Panc1 (cell line): Measurements from ENCODE around the gene TARBP2. TPM values are rescaled to one million over a fixed set of nuclear protein-coding genes. Genes with fewer than 3 reads are reported as not detected.
"Not testable (repeated sequence)": the region's sequence is repeated elsewhere in the genome, so short reads cannot be mapped to it uniquely, and the experiment has no call there.

Experiments
- ATAC-seq: fragments of 200-7000 bp; cut with Tn5 transposase; 2 replicates; pipeline ENCODE4 v1.9.1; 2020; ENCODE audit warnings: mild to moderate bottlenecking, moderate library complexity
- BruUV-seq: library from RNA; stranded (reverse); fragments of 400-500 nt; replicated peaks from 2 replicates; lab custom pipeline; 2021; lab: Mats Ljungman, UMichigan
- CTCF ChIA-PET: fragments of 300-600 bp; sonication (Branson Sonifier 250); formaldehyde crosslinking; loops from one replicate; lab custom pipeline; 2022; ENCODE audit warnings: antibody characterized with exemption; lab: Charles Lee
- POLR2A ChIA-PET: fragments of 300-600 bp; sonication (Branson Sonifier 250); formaldehyde crosslinking; loops from one replicate; lab custom pipeline; 2022; ENCODE audit warnings: antibody characterized with exemption; lab: Charles Lee
- DNase-seq: peaks from one replicate; pipeline ENCODE4 v3.0.0-alpha.2; 2010; ENCODE audit warnings: low read depth, low spot score
- H3K27ac ChIP-seq: 2 replicates; pipeline ENCODE4 v1.5.1; 2011; ENCODE audit warnings: mild to moderate bottlenecking, low read length, inconsistent platforms
- H3K27me3 ChIP-seq: fragments of 200-500 bp; sonication (Bioruptor generic); 2 replicates; pipeline ENCODE4 v1.6.0; 2014; ENCODE audit warnings: low read length, inconsistent platforms; ENCODE audit not compliant: control insufficient read depth, insufficient read depth
- H3K36me3 ChIP-seq: fragments of 200-500 bp; sonication (Bioruptor generic); 2 replicates; pipeline ENCODE4 v1.5.1; 2014; ENCODE audit warnings: inconsistent platforms, mild to moderate bottlenecking, low read length, moderate library complexity; ENCODE audit not compliant: control insufficient read depth, insufficient read depth
- H3K4me1 ChIP-seq: 2 replicates; pipeline ENCODE4 v1.5.1; 2011; ENCODE audit warnings: inconsistent platforms, mild to moderate bottlenecking, low read length, moderate library complexity; ENCODE audit not compliant: control insufficient read depth, insufficient read depth
- H3K4me3 ChIP-seq, 2 experiments: 2 replicates each; pipeline ENCODE4 v1.5.1; 2011 to 2012; ENCODE audit warnings: low read depth in 2 of 2, low read length in 2 of 2, mild to moderate bottlenecking in 2 of 2, inconsistent platforms in 1 of 2, moderate library complexity in 1 of 2
- H3K9me3 ChIP-seq: fragments of 200-500 bp; sonication (Bioruptor generic); 2 replicates; pipeline ENCODE4 v1.5.1; 2014; ENCODE audit warnings: low read depth, mild to moderate bottlenecking, inconsistent platforms, low read length, moderate library complexity; ENCODE audit not compliant: control insufficient read depth, insufficient read depth
- POLR2AphosphoS5 ChIP-seq: IDR thresholded peaks from 2 replicates; pipeline ENCODE4 v1.6.1; 2012; ENCODE audit warnings: mild to moderate bottlenecking, low read depth, low read length, moderate library complexity
- SIN3A ChIP-seq: IDR thresholded peaks from 2 replicates; pipeline ENCODE4 v1.6.1; 2012; ENCODE audit warnings: low read depth, mild to moderate bottlenecking, low read length, moderate library complexity, borderline replicate concordance; ENCODE audit not compliant: insufficient read depth
- TCF7L2 ChIP-seq: IDR thresholded peaks from 2 replicates; pipeline ENCODE4 v1.6.1; 2011; ENCODE audit warnings: mild to moderate bottlenecking, low read depth, low read length, inconsistent platforms
- in situ Hi-C: cut with HindIII; loops from 2 replicates; pipeline ENCODE4 v1.10.0; 2016; ENCODE audit warnings: low sequenced_read_pairs, low pct_unique_long_range_greater_than_20kb
- intact Hi-C: fragments of 100-400 bp; cut with micrococcal nuclease; formaldehyde crosslinking; loops from one replicate; pipeline ENCODE4 v1.10.0; 2022; ENCODE audit not compliant: unreplicated experiment
- total RNA-seq: library from RNA; stranded (reverse); gene quantifications from one replicate; pipeline ENCODE4 v1.2.1, GENCODE V29; 2021; ENCODE audit not compliant: unreplicated experiment
- TF ChIP-seq, protein P1 (sequence below): fragments of 450-650 bp; IDR thresholded peaks from 2 replicates; pipeline ENCODE4 v1.5.1; 2017; ENCODE audit warnings: mild to moderate bottlenecking
- TF ChIP-seq, protein P2 (sequence below), 2 experiments: IDR thresholded peaks; 2 replicates each; pipeline ENCODE4 v1.6.1; 2011 to 2012; ENCODE audit warnings: low read depth in 2 of 2, control low read depth in 1 of 2, low read length in 1 of 2, mild to moderate bottlenecking in 1 of 2, moderate library complexity in 1 of 2; ENCODE audit not compliant: insufficient read depth in 1 of 2

TARBP2 gene
- total RNA-seq, 1 experiment from 2014 or later, result 67.3 TPM

DNA sequence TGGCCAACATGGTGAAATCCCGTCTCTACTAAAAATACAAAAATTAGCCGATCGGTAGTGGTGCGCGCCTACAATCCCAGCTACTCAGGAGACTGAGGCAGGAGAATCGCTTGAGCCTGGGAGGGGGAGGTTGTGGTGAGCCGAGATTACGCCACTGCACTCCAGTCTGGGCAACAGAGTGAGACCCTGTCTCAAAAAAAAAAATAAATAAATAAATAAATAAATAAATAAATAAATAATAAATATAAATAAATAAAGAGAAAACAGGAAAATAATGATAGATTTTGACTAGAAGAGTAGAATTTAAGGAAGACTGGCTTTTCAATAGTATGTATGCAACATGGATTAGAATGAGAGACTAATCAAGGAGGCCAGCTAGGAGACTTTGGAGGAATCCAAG is 49.0 kb downstream of the TARBP2 start:
- H3K27me3 ChIP-seq, H3K4me3 ChIP-seq, POLR2A ChIA-PET, intact Hi-C loops, CTCF ChIA-PET, in situ Hi-C loops, BruUV-seq, ATAC-seq, DNase-seq, H3K9me3 ChIP-seq, H3K27ac ChIP-seq, H3K4me1 ChIP-seq, H3K36me3 ChIP-seq: not testable (repeated sequence)

DNA sequence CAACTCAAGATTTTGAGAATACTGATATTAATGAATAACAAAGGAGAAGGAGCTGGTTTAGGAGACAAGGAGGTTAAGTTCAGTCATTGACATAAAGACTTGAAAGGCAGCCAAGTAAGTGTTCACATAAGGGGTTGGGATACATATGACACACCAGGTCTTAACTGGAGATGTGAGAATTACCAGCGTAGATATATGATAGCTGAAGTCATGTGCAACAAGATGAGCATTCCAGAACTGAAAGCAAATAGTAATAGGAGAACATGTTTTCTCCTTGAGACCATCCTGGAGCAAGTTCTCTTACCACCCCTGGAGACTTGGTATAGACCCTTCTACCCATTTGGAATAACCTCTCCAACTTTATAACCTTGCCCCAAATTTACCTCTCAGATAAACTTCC is 49.5 kb downstream of the TARBP2 start:
- in situ Hi-C loops (no loop called here), intact Hi-C loops (no loop called here)
- no peak for ATAC-seq
- H3K27ac ChIP-seq, result no peak overlapping the region
- H3K4me1 ChIP-seq, result no peaks in the 10 kb centered on the region
- H3K36me3 ChIP-seq, result peaks cover 6% of the 10 kb centered on the region; the same call in 1 of the 2 replicates
- TF ChIP-seq SIN3A (no peak), POLR2AphosphoS5 (no peak), TCF7L2 (no peak)
- TF ChIP-seq, protein P1, sequence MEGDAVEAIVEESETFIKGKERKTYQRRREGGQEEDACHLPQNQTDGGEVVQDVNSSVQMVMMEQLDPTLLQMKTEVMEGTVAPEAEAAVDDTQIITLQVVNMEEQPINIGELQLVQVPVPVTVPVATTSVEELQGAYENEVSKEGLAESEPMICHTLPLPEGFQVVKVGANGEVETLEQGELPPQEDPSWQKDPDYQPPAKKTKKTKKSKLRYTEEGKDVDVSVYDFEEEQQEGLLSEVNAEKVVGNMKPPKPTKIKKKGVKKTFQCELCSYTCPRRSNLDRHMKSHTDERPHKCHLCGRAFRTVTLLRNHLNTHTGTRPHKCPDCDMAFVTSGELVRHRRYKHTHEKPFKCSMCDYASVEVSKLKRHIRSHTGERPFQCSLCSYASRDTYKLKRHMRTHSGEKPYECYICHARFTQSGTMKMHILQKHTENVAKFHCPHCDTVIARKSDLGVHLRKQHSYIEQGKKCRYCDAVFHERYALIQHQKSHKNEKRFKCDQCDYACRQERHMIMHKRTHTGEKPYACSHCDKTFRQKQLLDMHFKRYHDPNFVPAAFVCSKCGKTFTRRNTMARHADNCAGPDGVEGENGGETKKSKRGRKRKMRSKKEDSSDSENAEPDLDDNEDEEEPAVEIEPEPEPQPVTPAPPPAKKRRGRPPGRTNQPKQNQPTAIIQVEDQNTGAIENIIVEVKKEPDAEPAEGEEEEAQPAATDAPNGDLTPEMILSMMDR, result no peak
- TF ChIP-seq, protein P2, sequence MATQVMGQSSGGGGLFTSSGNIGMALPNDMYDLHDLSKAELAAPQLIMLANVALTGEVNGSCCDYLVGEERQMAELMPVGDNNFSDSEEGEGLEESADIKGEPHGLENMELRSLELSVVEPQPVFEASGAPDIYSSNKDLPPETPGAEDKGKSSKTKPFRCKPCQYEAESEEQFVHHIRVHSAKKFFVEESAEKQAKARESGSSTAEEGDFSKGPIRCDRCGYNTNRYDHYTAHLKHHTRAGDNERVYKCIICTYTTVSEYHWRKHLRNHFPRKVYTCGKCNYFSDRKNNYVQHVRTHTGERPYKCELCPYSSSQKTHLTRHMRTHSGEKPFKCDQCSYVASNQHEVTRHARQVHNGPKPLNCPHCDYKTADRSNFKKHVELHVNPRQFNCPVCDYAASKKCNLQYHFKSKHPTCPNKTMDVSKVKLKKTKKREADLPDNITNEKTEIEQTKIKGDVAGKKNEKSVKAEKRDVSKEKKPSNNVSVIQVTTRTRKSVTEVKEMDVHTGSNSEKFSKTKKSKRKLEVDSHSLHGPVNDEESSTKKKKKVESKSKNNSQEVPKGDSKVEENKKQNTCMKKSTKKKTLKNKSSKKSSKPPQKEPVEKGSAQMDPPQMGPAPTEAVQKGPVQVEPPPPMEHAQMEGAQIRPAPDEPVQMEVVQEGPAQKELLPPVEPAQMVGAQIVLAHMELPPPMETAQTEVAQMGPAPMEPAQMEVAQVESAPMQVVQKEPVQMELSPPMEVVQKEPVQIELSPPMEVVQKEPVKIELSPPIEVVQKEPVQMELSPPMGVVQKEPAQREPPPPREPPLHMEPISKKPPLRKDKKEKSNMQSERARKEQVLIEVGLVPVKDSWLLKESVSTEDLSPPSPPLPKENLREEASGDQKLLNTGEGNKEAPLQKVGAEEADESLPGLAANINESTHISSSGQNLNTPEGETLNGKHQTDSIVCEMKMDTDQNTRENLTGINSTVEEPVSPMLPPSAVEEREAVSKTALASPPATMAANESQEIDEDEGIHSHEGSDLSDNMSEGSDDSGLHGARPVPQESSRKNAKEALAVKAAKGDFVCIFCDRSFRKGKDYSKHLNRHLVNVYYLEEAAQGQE (IDR thresholded peaks at IDR 0.05; ENCODE audit: insufficient read depth in 1 of 2, low read depth in 2 of 2, low read length in 1 of 2), result no peak
- no peaks in the 10 kb centered on the region for H3K27me3 ChIP-seq
- POLR2A ChIA-PET, result no interaction called here
- H3K9me3 ChIP-seq, result no peaks in the 10 kb centered on the region
- no peak for DNase-seq
- CTCF ChIA-PET, result no interaction called here
- no peak overlapping the region for H3K4me3 ChIP-seq
- BruUV-seq, result no TSS peak

DNA sequence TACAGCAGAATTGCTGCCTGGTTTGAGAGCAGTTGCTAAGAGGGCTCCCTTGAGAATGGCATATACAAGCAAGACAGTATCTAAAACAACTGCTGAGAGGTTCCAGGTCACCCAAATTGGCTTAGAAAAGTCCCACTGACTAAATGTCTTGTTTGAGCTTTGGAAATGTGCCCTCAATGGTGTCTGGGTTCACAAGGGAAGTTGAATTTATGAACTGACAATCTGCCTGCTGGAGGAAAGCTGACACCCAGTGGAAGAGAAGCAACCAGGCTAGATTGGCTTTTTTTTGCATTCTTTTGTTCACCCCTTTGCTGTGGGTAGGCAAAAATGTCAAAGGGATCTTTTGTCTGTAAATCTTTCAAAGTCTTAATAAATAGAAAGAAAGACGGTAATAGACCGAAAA is 50.8 kb downstream of the TARBP2 start:
- no peaks in the 10 kb centered on the region for H3K27me3 ChIP-seq
- ChIA-PET CTCF (interaction anchor here (1.0 kb wide), 1 partner anchor 8 kb away, joined by 3 read pairs; no protein-coding TSS in a partner anchor), POLR2A (no interaction called here)
- no peaks in the 10 kb centered on the region for H3K9me3 ChIP-seq
- no peak overlapping the region for H3K4me3 ChIP-seq
- H3K27ac ChIP-seq, result no peak overlapping the region
- no peak for DNase-seq
- H3K4me1 ChIP-seq, result no peaks in the 10 kb centered on the region
- no TSS peak for BruUV-seq
- peaks cover 6% of the 10 kb centered on the region; the same call in 1 of the 2 replicates for H3K36me3 ChIP-seq
- intact Hi-C loops (no loop called here), in situ Hi-C loops (no loop called here)
- ATAC-seq, result no peak
- TF ChIP-seq, protein P1, result no peak
- TF ChIP-seq POLR2AphosphoS5 (no peak), SIN3A (no peak)
- TF ChIP-seq, protein P2 (IDR thresholded peaks at IDR 0.05; ENCODE audit: insufficient read depth in 1 of 2, low read depth in 2 of 2, low read length in 1 of 2), result no peak
